ENCODE results near the gene IGF1. TPM values are rescaled to one million over a fixed set of nuclear protein-coding genes. Genes with fewer than 3 reads are reported as not detected.

Gene IGF1
- total RNA-seq, 4 donors from 2014 or later: 15.4 to 79.4 (median 45.3) TPM

DNA sequence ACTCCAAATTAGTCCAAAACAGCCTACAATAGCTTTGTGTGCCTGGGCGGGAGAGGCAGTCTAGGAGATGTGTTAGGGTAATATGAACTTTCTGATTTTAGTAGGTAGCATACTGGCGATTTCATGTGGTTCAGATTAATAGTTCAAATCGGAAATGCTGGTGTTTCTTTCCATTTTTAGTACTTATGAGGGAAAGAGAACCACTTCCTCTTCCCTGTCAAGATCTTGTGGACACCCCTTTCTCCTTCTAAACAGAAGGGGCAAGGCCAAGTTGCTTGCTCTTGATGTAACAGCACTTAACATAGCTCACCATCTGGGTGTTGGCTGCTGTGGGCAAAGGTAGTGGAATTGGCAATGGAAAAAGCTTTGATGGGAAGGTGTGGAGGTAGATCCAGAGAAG, 32.2 kb upstream of the IGF1 start:
- H3K27me3 ChIP-seq: no peaks in the 10 kb centered on the region
- H3K36me3 ChIP-seq: no peaks in the 10 kb centered on the region
- H3K4me1 ChIP-seq: no peaks in the 10 kb centered on the region
- H3K9me3 ChIP-seq: peaks cover 0 to 6% (median 2%) of the 10 kb centered on the region in 4 donors
- intact Hi-C loops (cut with DNase I): no loop called here
- DNase-seq (ENCODE audit: extremely low spot score): no peak
- WGBS: 67% methylated on average over 3 of the region's 3 CpGs
- no peak overlapping the region for H3K27ac ChIP-seq (replicated peaks in 1 of 4)
- H3K4me3 ChIP-seq: no peak overlapping the region
- TF ChIP-seq POLR2AphosphoS5 (IDR thresholded peaks at IDR 0.05) (no peak), POLR2A (IDR thresholded peaks at IDR 0.05; ENCODE audit: low read depth) (no peak), EP300 (IDR thresholded peaks at IDR 0.05) (no peak)
- TF ChIP-seq, protein P1, sequence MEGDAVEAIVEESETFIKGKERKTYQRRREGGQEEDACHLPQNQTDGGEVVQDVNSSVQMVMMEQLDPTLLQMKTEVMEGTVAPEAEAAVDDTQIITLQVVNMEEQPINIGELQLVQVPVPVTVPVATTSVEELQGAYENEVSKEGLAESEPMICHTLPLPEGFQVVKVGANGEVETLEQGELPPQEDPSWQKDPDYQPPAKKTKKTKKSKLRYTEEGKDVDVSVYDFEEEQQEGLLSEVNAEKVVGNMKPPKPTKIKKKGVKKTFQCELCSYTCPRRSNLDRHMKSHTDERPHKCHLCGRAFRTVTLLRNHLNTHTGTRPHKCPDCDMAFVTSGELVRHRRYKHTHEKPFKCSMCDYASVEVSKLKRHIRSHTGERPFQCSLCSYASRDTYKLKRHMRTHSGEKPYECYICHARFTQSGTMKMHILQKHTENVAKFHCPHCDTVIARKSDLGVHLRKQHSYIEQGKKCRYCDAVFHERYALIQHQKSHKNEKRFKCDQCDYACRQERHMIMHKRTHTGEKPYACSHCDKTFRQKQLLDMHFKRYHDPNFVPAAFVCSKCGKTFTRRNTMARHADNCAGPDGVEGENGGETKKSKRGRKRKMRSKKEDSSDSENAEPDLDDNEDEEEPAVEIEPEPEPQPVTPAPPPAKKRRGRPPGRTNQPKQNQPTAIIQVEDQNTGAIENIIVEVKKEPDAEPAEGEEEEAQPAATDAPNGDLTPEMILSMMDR (IDR thresholded peaks at IDR 0.05): no peak

DNA sequence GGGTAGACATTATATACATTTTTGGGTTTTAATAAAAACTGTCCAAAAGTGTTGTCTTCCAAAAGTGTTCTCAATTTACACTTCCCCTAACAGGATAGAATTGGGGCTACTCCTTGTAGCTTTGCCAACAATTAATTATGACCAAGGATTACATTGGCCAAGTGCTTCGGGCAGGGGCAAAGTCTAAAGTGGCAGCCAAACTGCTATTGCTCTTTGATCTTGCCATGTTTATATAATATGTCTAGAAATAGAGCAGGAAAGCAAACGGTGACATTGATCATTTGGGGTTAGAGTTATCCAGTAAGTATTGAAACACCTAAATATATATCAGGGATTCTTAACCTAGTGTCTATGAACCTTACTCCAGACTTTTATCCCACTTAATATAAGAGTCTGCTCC, 31.2 kb upstream of the IGF1 start:
- Histone ChIP-seq H3K27ac (replicated peaks in 1 of 4) (no peak overlapping the region), H3K9me3 (peaks cover 0 to 10% (median 3%) of the 10 kb centered on the region in 4 donors), H3K36me3 (no peaks in the 10 kb centered on the region), H3K4me1 (no peaks in the 10 kb centered on the region), H3K4me3 (no peak overlapping the region), H3K27me3 (no peaks in the 10 kb centered on the region)
- DNase-seq (ENCODE audit: extremely low spot score): no peak
- TF ChIP-seq EP300 (IDR thresholded peaks at IDR 0.05) (no peak), POLR2AphosphoS5 (IDR thresholded peaks at IDR 0.05) (no peak)
- TF ChIP-seq, protein P1 (IDR thresholded peaks at IDR 0.05): no peak
- WGBS: 44% methylated on average over 2 of the region's 2 CpGs
- intact Hi-C loops (cut with DNase I): no loop called here

DNA sequence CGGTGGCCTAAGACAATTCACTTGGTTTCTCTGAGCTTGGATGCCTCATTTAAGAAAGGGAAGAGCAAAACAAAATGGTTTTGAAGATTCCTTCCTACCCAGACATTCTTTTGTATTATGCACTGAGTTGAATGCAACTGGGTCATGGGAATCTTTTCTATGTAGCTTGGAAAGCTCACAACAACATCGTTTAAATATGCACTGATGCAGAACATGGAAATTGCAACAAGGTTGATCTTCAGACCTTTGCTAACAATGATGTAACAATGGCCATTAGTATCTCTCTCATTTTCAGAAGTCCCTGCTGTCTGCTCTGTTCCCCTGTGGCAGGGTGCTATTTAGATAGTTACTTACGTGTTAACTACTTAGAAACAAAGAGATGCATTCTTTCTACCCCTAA, 30.1 kb upstream of the IGF1 start:
- no peaks in the 10 kb centered on the region for H3K36me3 ChIP-seq
- no peak overlapping the region for H3K4me3 ChIP-seq
- H3K27me3 ChIP-seq: no peaks in the 10 kb centered on the region
- TF ChIP-seq POLR2AphosphoS5 (IDR thresholded peaks at IDR 0.05): no peak
- TF ChIP-seq POLR2A (IDR thresholded peaks at IDR 0.05; ENCODE audit: low read depth): no peak
- no peak for TF ChIP-seq EP300 (IDR thresholded peaks at IDR 0.05)
- TF ChIP-seq, protein P1 (IDR thresholded peaks at IDR 0.05): no peak
- H3K27ac ChIP-seq (replicated peaks in 1 of 4): no peak overlapping the region
- DNase-seq (ENCODE audit: extremely low spot score): no peak
- no peaks in the 10 kb centered on the region for H3K4me1 ChIP-seq
- intact Hi-C loops (cut with DNase I): no loop called here
- H3K9me3 ChIP-seq: peaks cover 0 to 11% (median 8%) of the 10 kb centered on the region in 4 donors
- WGBS: 59% methylated on average over 3 of the region's 3 CpGs

DNA sequence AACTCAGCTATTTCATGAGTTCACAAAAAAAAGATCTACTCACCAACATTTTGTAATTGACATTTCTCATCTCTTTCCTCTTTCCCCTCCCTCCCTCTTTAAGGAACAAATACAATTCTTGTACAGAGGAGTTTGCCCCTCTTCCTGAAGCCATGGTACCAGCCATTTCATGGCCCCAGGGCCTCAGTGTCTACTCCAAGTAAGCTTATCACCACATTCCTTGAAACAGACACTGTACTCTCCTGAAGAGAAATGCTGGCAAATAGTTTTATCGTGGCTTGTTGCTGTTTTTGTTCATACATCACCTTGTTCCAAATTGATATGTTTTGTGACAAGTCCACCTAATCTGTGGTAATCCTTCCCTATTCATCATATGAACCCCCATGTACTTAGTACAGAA, 29.7 kb upstream of the IGF1 start:
- WGBS: 71% methylated on average over 1 of the region's 1 CpG
- Histone ChIP-seq H3K9me3 (peaks cover 0 to 11% (median 8%) of the 10 kb centered on the region in 4 donors), H3K27ac (replicated peaks in 1 of 4) (no peak overlapping the region), H3K36me3 (no peaks in the 10 kb centered on the region), H3K4me3 (no peak overlapping the region), H3K4me1 (no peaks in the 10 kb centered on the region), H3K27me3 (no peaks in the 10 kb centered on the region)
- intact Hi-C loops (cut with DNase I): no loop called here
- TF ChIP-seq POLR2AphosphoS5 (IDR thresholded peaks at IDR 0.05) (no peak), POLR2A (IDR thresholded peaks at IDR 0.05; ENCODE audit: low read depth) (no peak)
- TF ChIP-seq, protein P1 (IDR thresholded peaks at IDR 0.05): no peak
- DNase-seq (ENCODE audit: extremely low spot score): no peak

DNA sequence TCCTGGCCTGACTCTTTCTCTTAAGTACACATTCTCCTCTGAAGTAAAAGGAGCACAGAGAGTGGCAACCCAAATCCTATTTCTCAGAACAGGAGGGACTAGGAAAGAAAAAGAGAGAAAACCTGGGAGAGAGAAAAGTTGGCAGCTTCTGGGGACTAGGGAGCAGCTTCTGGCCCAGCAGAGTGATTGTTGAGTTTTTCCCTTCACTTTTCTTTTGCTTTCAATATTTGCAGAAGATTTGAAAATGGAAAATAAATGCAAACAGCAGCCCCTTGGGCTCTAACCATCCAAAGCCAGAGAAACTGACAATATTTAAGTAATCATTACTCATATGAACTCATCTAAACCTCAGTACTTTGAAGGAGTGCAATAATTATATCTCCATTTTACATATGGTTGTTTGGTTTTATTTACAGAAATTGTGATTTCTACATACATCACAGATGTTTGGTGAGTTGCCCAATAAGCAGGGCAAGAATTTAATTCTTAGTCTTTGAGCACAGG, 28.8 kb upstream of the IGF1 start:
- TF ChIP-seq POLR2A (IDR thresholded peaks at IDR 0.05; ENCODE audit: low read depth) (no peak), POLR2AphosphoS5 (IDR thresholded peaks at IDR 0.05) (no peak), EP300 (IDR thresholded peaks at IDR 0.05) (no peak)
- TF ChIP-seq, protein P1 (IDR thresholded peaks at IDR 0.05): no peak
- no peaks in the 10 kb centered on the region for H3K4me1 ChIP-seq
- intact Hi-C loops (cut with DNase I): no loop called here
- H3K36me3 ChIP-seq: no peaks in the 10 kb centered on the region
- H3K27me3 ChIP-seq: no peaks in the 10 kb centered on the region
- peaks cover 0 to 11% (median 8%) of the 10 kb centered on the region in 4 donors for H3K9me3 ChIP-seq
- DNase-seq (ENCODE audit: extremely low spot score): no peak
- H3K27ac ChIP-seq (replicated peaks in 1 of 4): no peak overlapping the region
- H3K4me3 ChIP-seq: no peak overlapping the region
